VCaP (cell line): ENCODE results near the gene ELAVL1.

Experiments used
- H3K27ac ChIP-seq: fragments of 450-650 bp; 2 replicates; pipeline ENCODE4 v1.5.1; 2017
- TF ChIP-seq, protein P1 (sequence below): fragments of 450-650 bp; conservative IDR thresholded peaks from 2 replicates; pipeline ENCODE4 v1.5.1; 2017; ENCODE audit warnings: mild to moderate bottlenecking, moderate library complexity

ELAVL1 gene

DNA sequence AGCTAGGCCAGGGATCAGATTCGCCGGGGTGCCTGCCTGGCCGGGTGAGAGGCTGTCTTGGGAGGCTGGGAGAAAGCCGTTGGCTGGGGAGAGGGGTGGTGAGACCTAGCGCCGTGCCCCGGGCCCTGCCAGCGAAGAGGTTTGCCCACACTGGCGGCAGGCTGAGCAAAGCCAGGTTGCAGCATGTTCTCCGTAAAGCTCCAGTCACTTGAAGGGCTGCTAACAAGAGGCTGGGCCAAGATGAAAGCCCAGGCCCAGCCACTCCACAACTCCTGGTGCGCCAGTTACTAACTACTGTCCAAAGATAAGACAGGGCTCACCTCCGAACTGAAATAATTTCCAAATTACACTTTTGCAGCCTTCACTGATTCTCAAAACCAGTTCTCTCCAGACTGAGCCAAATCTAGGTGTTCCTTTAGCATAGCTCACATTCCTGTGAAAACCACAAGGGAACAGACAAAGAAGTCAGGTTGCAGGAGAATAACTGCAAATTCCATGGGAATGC lies 16.3 kb downstream of the ELAVL1 start:
- TF ChIP-seq, protein P1, sequence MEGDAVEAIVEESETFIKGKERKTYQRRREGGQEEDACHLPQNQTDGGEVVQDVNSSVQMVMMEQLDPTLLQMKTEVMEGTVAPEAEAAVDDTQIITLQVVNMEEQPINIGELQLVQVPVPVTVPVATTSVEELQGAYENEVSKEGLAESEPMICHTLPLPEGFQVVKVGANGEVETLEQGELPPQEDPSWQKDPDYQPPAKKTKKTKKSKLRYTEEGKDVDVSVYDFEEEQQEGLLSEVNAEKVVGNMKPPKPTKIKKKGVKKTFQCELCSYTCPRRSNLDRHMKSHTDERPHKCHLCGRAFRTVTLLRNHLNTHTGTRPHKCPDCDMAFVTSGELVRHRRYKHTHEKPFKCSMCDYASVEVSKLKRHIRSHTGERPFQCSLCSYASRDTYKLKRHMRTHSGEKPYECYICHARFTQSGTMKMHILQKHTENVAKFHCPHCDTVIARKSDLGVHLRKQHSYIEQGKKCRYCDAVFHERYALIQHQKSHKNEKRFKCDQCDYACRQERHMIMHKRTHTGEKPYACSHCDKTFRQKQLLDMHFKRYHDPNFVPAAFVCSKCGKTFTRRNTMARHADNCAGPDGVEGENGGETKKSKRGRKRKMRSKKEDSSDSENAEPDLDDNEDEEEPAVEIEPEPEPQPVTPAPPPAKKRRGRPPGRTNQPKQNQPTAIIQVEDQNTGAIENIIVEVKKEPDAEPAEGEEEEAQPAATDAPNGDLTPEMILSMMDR: no peak
- no peak overlapping the region for H3K27ac ChIP-seq

DNA sequence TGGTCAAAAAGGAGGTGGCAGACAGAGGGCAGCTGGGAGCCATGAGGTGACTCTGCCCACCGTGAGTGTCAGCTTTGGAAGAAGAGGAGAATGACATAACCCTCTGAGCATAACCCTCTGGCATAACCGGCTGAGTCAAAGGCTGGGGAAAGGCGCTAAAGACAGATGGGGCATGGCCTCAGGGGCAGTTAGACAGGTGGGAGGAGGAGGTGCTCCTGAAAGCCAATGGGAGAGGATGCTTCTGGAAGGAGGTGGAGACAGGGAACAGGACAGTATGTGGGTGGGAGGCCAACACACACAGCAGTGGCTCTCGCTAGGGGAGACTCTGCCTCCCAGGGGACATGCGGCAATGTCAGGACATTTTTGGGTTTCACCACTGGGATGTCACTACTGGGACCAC lies 17.1 kb downstream of the ELAVL1 start:
- H3K27ac ChIP-seq: no peak overlapping the region
- TF ChIP-seq, protein P1: no peak

DNA sequence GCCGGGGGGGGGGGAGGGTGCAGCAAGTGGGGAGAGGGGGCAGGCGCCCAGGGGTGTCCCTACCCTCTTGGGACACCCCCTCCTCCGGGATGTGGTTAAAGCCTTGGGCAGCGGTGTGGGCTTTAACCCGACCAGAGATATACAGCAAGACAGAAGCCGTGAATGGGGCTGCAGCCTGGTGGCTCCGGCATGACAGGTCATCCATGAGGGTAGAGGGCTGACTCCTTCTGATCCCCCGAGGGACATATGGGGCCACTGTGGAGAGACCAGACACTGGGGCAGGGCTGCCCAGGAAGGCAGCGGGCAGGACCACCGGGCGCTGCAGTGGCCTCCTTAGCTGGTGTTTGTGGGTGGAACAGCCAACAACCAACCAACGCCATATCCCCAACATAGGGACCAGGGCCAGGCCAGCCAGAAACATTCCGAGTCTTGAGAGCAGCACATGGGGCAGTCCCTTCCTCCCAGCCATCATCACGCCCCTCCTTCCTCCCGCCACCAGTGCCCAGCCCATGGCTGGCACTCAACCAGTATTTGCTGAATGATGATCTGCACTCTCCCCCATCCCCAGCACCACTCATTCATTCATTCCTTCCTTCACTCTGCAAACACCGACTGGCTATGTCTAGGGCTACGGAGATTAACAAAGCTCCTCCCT lies 18.2 kb downstream of the ELAVL1 start:
- H3K27ac ChIP-seq: no peak overlapping the region
- TF ChIP-seq, protein P1: no peak

DNA sequence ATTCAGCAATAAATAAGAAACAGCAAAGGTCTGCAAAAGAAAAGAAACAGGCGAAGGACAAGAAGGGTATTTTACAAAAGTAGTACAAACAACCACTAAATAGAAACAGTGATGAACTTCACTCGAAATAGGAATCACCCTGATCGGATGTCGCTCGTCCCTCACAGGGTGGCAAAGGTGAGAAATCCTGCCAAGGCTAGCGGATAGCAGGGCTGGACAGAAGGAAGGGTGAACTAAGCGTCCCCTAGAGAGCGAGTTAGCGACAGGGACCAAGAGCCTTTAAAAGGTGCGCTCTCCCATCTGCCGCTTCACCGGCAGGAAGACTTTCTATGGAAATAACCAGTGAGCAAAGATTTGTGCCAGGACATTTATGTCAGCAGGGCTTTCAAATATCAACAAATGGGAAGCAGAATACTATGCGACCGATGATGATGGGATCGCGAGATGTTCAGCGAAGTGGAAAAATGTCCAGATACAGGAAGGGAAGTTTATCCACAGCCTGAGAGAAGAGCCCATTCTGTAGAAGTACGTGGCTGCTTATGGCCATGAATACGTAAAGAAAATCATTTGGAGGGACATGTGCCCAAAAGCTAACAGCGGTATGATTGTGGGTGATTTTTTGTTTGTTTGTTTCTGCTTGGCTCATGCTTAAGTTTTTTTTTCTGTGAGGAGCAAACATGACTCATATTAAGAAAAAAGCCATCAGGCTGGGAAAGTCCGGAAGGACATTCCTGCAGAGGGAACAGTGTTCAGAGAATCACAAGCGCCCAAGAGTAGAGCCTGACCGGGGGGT lies 18.9 kb downstream of the ELAVL1 start:
- no peak overlapping the region for H3K27ac ChIP-seq
- TF ChIP-seq, protein P1: no peak

DNA sequence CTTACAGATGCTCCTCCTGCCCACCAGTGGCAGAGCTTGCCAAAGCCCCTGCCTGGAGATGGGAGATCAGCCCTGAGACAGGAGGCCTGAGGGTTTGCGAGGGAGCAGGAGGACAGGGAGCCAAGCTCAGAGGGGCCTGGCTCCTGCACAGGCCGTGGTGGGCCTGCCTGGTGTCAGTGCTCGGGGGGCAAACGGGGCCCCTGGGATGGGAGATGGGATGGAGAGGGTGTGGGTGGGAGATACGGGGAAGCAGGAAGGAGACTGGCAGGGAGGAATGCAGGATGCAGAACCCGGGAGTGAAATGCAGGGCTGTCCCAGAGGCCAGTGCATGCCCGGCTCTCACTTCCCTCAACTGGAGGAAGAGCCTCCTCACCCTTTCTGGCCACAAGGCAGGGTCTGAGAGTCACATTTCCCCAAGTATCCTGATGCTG lies 19.9 kb downstream of the ELAVL1 start:
- TF ChIP-seq, protein P1: no peak
- H3K27ac ChIP-seq: no peak overlapping the region

DNA sequence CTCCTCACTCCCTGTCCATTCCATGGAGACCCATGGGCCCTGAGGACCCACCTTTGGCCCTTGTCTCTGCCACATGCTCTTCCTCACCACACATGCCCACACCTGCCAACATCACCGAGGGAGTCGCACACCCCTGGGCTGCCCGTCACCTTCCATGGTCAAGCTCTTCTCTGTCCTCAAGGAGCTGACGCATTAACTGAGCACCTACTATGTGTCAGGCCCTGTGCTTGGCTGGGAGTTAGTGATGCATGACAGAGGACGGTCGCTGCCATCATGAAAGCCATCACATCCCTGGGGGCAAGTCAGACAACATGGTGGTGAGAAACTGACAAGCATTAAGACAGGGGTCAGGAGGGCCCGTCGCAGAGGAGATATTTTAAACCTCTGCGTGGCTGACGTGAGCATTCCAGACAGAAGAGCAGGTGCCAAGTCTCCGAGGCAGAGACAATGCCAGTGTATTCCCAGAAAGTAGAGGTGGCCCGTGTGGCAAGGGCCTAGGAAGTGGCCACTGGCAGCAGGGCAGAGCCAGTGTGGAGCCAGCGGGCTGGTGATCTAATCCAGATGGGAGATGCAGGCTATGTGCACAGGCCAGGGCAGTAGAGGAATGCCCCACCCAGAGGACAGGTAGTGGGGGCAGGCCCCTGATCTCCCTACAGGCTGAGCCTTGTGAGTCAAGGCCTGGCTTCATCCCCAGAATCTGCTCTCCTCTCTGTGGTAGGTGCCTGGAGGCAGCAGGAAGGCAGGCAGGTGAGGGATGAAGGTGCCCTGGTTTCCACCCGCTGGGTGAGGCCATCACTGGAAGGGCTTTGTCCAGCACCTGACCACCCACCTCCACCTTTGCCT lies 21.2 kb downstream of the ELAVL1 start:
- TF ChIP-seq, protein P1: no peak
- H3K27ac ChIP-seq: no peak overlapping the region
